Parathyroid adenoma (tissue), 2 donors: ENCODE results near the gene MACROH2A1.

Source experiments
- H2AFZ ChIP-seq: fragments of 300-600 bp; sonication (generic); one replicate; pipeline ENCODE4 v1.7.0; 2017; ENCODE audit warnings: antibody characterized with exemption, mild to moderate bottlenecking
- H3K27ac ChIP-seq: fragments of 300-600 bp; sonication (generic); one replicate; pipeline ENCODE4 v1.7.0; 2017
- H3K27me3 ChIP-seq: fragments of 300-600 bp; sonication (generic); one replicate; pipeline ENCODE4 v1.7.0; 2017; ENCODE audit warnings: low read length; ENCODE audit not compliant: control insufficient read depth, insufficient read depth
- H3K36me3 ChIP-seq: fragments of 300-600 bp; sonication (generic); one replicate; pipeline ENCODE4 v1.7.0; 2017; ENCODE audit warnings: low read length; ENCODE audit not compliant: control insufficient read depth, insufficient read depth
- H3K4me1 ChIP-seq: fragments of 300-600 bp; sonication (generic); one replicate; pipeline ENCODE4 v1.7.0; 2017; ENCODE audit warnings: control low read depth
- H3K4me2 ChIP-seq: fragments of 300-600 bp; sonication (generic); one replicate; pipeline ENCODE4 v1.7.0; 2017; ENCODE audit warnings: low read length
- H3K4me3 ChIP-seq: fragments of 300-600 bp; sonication (generic); one replicate; pipeline ENCODE4 v1.7.0; 2017; ENCODE audit warnings: low read depth, low read length
- H3K79me2 ChIP-seq: fragments of 300-600 bp; sonication (generic); one replicate; pipeline ENCODE4 v1.7.0; 2017; ENCODE audit warnings: control low read depth
- H3K9ac ChIP-seq: fragments of 300-600 bp; sonication (generic); one replicate; pipeline ENCODE4 v1.7.0; 2017; ENCODE audit warnings: mild to moderate bottlenecking
- H3K9me3 ChIP-seq: fragments of 300-600 bp; sonication (generic); one replicate; pipeline ENCODE4 v1.7.0; 2017; ENCODE audit warnings: low read length; ENCODE audit not compliant: control insufficient read depth
- CTCF ChIP-seq: fragments of 300-600 bp; sonication (generic); IDR thresholded peaks from one replicate; pipeline ENCODE4 v1.7.0; 2017; ENCODE audit warnings: antibody characterized with exemption, mild to moderate bottlenecking
- donor health status: primary hyperparathyroidism.

The MACROH2A1 gene

GRCh38 chr5:135446206-135446605, 47.2 kb upstream of the MACROH2A1 start:
- H3K79me2 ChIP-seq: no peaks in the 10 kb centered on the region
- H3K9me3 ChIP-seq: no peaks in the 10 kb centered on the region
- H3K27me3 ChIP-seq: no peaks in the 10 kb centered on the region
- no peak overlapping the region for H2AFZ ChIP-seq
- H3K36me3 ChIP-seq: no peaks in the 10 kb centered on the region
- no peaks in the 10 kb centered on the region for H3K4me1 ChIP-seq
- no peak for TF ChIP-seq CTCF
- H3K9ac ChIP-seq: no peak overlapping the region
- H3K27ac ChIP-seq: no peak overlapping the region
- H3K4me3 ChIP-seq: no peak overlapping the region
- H3K4me2 ChIP-seq: no peak overlapping the region

- H3K9me3 ChIP-seq: no peaks in the 10 kb centered on the region
- no peaks in the 10 kb centered on the region for H3K27me3 ChIP-seq
- no peaks in the 10 kb centered on the region for H3K79me2 ChIP-seq
- H3K4me2 ChIP-seq: no peak overlapping the region
- no peaks in the 10 kb centered on the region for H3K4me1 ChIP-seq
- H3K27ac ChIP-seq: no peak overlapping the region
- no peaks in the 10 kb centered on the region for H3K36me3 ChIP-seq
- no peak overlapping the region for H3K9ac ChIP-seq
- no peak overlapping the region for H2AFZ ChIP-seq
- no peak overlapping the region for H3K4me3 ChIP-seq
- TF ChIP-seq CTCF: no peak
Measured at GRCh38 chr5:135445306-135445985, 46.4 kb upstream of the MACROH2A1 start.

GRCh38 chr5:135444881-135445280, 45.9 kb upstream of the MACROH2A1 start:
- H3K4me3 ChIP-seq: no peak overlapping the region
- H3K27me3 ChIP-seq: no peaks in the 10 kb centered on the region
- no peaks in the 10 kb centered on the region for H3K4me1 ChIP-seq
- no peak for TF ChIP-seq CTCF
- no peak overlapping the region for H2AFZ ChIP-seq
- H3K4me2 ChIP-seq: no peak overlapping the region
- H3K79me2 ChIP-seq: no peaks in the 10 kb centered on the region
- no peak overlapping the region for H3K9ac ChIP-seq
- H3K36me3 ChIP-seq: no peaks in the 10 kb centered on the region
- H3K27ac ChIP-seq: no peak overlapping the region
- no peaks in the 10 kb centered on the region for H3K9me3 ChIP-seq

GRCh38 chr5:135444360-135444759, 45.3 kb upstream of the MACROH2A1 start:
- no peak overlapping the region for H3K27ac ChIP-seq
- H3K36me3 ChIP-seq: no peaks in the 10 kb centered on the region
- no peak overlapping the region for H3K4me2 ChIP-seq
- no peaks in the 10 kb centered on the region for H3K4me1 ChIP-seq
- H3K9me3 ChIP-seq: no peaks in the 10 kb centered on the region
- H2AFZ ChIP-seq: no peak overlapping the region
- no peak for TF ChIP-seq CTCF
- H3K27me3 ChIP-seq: no peaks in the 10 kb centered on the region
- H3K79me2 ChIP-seq: no peaks in the 10 kb centered on the region
- no peak overlapping the region for H3K9ac ChIP-seq
- H3K4me3 ChIP-seq: no peak overlapping the region
